Measurements from ENCODE around the gene CWC15. TPM values are rescaled to one million over a fixed set of nuclear protein-coding genes. Genes with fewer than 3 reads are reported as not detected.

CWC15 gene
- polyA plus RNA-seq, 1 donor (not counting 4 experiments of a cell fraction or from before 2014, with no cell fraction given), result 56.3 TPM

Other genes starting within 250 kb of the CWC15 start
- gene AMOTL1, start 205.2 kb downstream of the CWC15 start, polyA plus RNA-seq, result 62.4 to 110 TPM (median 86.5 TPM) in 3 replicates
- gene KDM4D, start 153 bp upstream of the CWC15 start, polyA plus RNA-seq, result 0.48 to 1.2 TPM (median 1.1 TPM) in 3 replicates
- gene KDM4E, start 51.7 kb upstream of the CWC15 start, polyA plus RNA-seq, result not detected in 3 replicates
- not detected in 3 replicates for gene KDM4F, start 75.9 kb upstream of the CWC15 start, polyA plus RNA-seq
- 37.8 to 47.7 TPM (median 43.0 TPM) in 3 replicates for gene SRSF8, start 93.4 kb upstream of the CWC15 start, polyA plus RNA-seq
- 27.2 to 36.0 TPM (median 35.5 TPM) in 3 replicates for gene ENDOD1, start 116.3 kb upstream of the CWC15 start, polyA plus RNA-seq